ENCODE measurements around the gene TCHH. TPM values are rescaled to one million over a fixed set of nuclear protein-coding genes. Genes with fewer than 3 reads are reported as not detected.

The TCHH gene
- total RNA-seq (not detected in 2 replicates), polyA plus RNA-seq (not detected in 2 replicates), polyA minus RNA-seq (not detected in 2 replicates), Bru-seq, nascent RNA (percentile 14 among the genes with signal in this experiment), BruChase-seq, experiment 1, labeled RNA remaining after a 6-hour chase (percentile 15 among the genes with signal in this experiment), BruChase-seq, experiment 2, labeled RNA remaining after a 2-hour chase (percentile 9 among the genes with signal in this experiment)
- not detected in 2 replicates for polyA plus RNA-seq (2011; cell fraction: cytosol; rRNA removed)
- 0.03 and 0.04 TPM in 2 replicates for polyA plus RNA-seq (2011; cell fraction: nucleus; rRNA removed)
- polyA plus RNA-seq (2012): not detected in 2 replicates
- polyA minus RNA-seq (2011; cell fraction: cytosol; rRNA and poly(A)+ RNA removed): not detected
- polyA minus RNA-seq (2011; cell fraction: nucleus; rRNA and poly(A)+ RNA removed): not detected in 2 replicates
- long read RNA-seq: 0 reads

DNA sequence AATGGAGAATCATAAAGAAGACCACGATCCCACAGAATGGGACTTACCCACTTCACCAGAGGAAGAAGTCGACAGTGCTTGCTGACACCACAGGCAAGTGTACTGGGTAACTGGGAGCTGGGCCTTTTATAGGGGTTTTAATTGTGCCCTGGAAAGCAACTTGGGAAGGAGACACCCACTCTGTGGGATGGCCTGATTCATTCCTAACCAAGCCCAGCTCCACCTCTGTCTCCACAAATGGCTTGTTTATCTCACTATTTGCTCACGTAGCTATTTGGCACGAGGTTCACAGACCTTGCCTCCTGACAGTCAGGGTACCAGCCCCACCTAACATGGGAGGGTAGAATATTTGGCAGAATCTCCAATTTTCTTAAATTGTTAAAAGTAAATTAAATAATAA is at the start of gene TCHH:
TCHH (minus strand) TSS at position 101 of the 400 bp plus-strand sequence. CDS start 1,364 bp downstream, outside the sequence.
- Histone ChIP-seq H2AFZ (ENCODE audit: low read depth, low read length) (no peak within 1 kb of the TSS), H3K4me3 (replicated peaks in 1 of 3; ENCODE audit: insufficient read depth in 1 of 3, low read depth in 1 of 3, low read length in 3 of 3) (no peak within 1 kb of the TSS), H3K4me2 (ENCODE audit: insufficient read depth, low read length) (no peak within 1 kb of the TSS), H3K4me1 (ENCODE audit: control insufficient read depth, extremely low read depth, insufficient read depth, low read length) (peaks cover 20% of the 10 kb centered on the region), H3K27ac (ENCODE audit: insufficient read depth, low read depth, low read length) (no peak within 1 kb of the TSS), H4K20me1 (replicated peaks; ENCODE audit: control insufficient read depth, extremely low read depth, insufficient read depth, low read length) (no peaks in the 10 kb centered on the region), H3K27me3 (ENCODE audit: control insufficient read depth in 2 of 2, insufficient read depth in 2 of 2, low read length in 2 of 2) (peaks cover 42 to 65% of the 10 kb centered on the region in 2 experiments), H3K36me3 (ENCODE audit: control insufficient read depth in 2 of 2, extremely low read depth in 1 of 2, insufficient read depth in 2 of 2, low read length in 2 of 2) (no peaks in the 10 kb centered on the region), H3K9me1 (replicated peaks; ENCODE audit: control insufficient read depth, extremely low read depth, insufficient read depth, low read length) (no peaks in the 10 kb centered on the region), H3K79me2 (ENCODE audit: control insufficient read depth, insufficient read depth, low read length) (no peaks in the 10 kb centered on the region), H3K9ac (replicated peaks; ENCODE audit: extremely low read depth, insufficient read depth, low read length) (no peak within 1 kb of the TSS), H3K9me3 (replicated peaks; ENCODE audit: control insufficient read depth, insufficient read depth, low read length) (no peaks in the 10 kb centered on the region)
- ChIA-PET POLR2A (no interaction called here), CTCF (no interaction called here)
- intact Hi-C loops (cut with micrococcal nuclease): no loop called here
- DNase-seq (ENCODE audit: low read depth, low spot score) (no peak), FAIRE-seq (no peak)
- no TSS peak for BruUV-seq (replicated peaks)
- dilution Hi-C loops (cut with MboI; ENCODE audit: extremely low pct_ligation_motif_present, low sequenced_read_pairs): no loop called here
- TF ChIP-seq POLR2AphosphoS5 (IDR thresholded peaks at IDR 0.05; ENCODE audit: insufficient read depth, low read depth, low read length) (no peak), GATA2 (IDR thresholded peaks at IDR 0.05; ENCODE audit: insufficient read depth, insufficient read length, low read depth, low read length) (no peak), JUN (IDR thresholded peaks at IDR 0.05; ENCODE audit: borderline replicate concordance, insufficient read depth, insufficient read length, low read depth) (no peak), MYC (IDR thresholded peaks at IDR 0.05; ENCODE audit: low read depth, low read length) (no peak), POLR2A (IDR thresholded peaks at IDR 0.05; ENCODE audit: low read depth, low read length) (no peak), FOS (IDR thresholded peaks at IDR 0.05; ENCODE audit: borderline replicate concordance, insufficient read depth, low read length) (no peak), EZH2 (IDR thresholded peaks at IDR 0.05; ENCODE audit: borderline replicate concordance, low read depth, low read length, severe bottlenecking) (no peak)
- TF ChIP-seq, protein P1, sequence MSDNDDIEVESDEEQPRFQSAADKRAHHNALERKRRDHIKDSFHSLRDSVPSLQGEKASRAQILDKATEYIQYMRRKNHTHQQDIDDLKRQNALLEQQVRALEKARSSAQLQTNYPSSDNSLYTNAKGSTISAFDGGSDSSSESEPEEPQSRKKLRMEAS (IDR thresholded peaks at IDR 0.05; ENCODE audit: insufficient read depth, insufficient read length): no peak
- TF ChIP-seq, protein P2, sequence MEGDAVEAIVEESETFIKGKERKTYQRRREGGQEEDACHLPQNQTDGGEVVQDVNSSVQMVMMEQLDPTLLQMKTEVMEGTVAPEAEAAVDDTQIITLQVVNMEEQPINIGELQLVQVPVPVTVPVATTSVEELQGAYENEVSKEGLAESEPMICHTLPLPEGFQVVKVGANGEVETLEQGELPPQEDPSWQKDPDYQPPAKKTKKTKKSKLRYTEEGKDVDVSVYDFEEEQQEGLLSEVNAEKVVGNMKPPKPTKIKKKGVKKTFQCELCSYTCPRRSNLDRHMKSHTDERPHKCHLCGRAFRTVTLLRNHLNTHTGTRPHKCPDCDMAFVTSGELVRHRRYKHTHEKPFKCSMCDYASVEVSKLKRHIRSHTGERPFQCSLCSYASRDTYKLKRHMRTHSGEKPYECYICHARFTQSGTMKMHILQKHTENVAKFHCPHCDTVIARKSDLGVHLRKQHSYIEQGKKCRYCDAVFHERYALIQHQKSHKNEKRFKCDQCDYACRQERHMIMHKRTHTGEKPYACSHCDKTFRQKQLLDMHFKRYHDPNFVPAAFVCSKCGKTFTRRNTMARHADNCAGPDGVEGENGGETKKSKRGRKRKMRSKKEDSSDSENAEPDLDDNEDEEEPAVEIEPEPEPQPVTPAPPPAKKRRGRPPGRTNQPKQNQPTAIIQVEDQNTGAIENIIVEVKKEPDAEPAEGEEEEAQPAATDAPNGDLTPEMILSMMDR (IDR thresholded peaks at IDR 0.05; ENCODE audit: extremely low read depth in 1 of 2, insufficient read depth in 1 of 2, low read depth in 1 of 2, low read length in 2 of 2): no peak
